Measurements from ENCODE around the gene GIGYF2. TPM values are rescaled to one million over a fixed set of nuclear protein-coding genes. Genes with fewer than 3 reads are reported as not detected.
A peak's percentile ranks its signal among the peaks of the same experiment; 100 is the strongest.

The GIGYF2 gene
- total and polyA plus RNA-seq, 2 of the 13 experiments (the other 11 are each of a cell fraction or from before 2014, with no cell fraction given): 44.9 to 73.5 TPM

GRCh38 chr2:232885264-232885961 lies 188.3 kb downstream of the GIGYF2 start:
- Histone ChIP-seq H3K36me3 (replicated peaks in 1 of 2; ENCODE audit: control insufficient read depth in 1 of 2, insufficient read depth in 2 of 2, low read length in 2 of 2) (peaks cover 10 to 28% of the 10 kb centered on the region in 2 experiments), H3K27ac (ENCODE audit: extremely low read length, insufficient read depth, low read length) (no peak overlapping the region), H3K9ac (ENCODE audit: insufficient read depth, low read depth, low read length) (no peak overlapping the region), H3K9me3 (ENCODE audit: low read length) (no peaks in the 10 kb centered on the region), H4K20me1 (ENCODE audit: insufficient read depth, low read length) (peaks cover 3% of the 10 kb centered on the region; the same call in 1 of the 2 replicates), H3K79me2 (ENCODE audit: insufficient read depth, low read length) (no peaks in the 10 kb centered on the region), H3K4me1 (ENCODE audit: insufficient read depth, low read length) (peaks cover 12% of the 10 kb centered on the region; the same call in 1 of the 2 replicates), H3K4me3 (replicated peaks in 1 of 3; ENCODE audit: insufficient read depth in 1 of 3, low read depth in 2 of 3, low read length in 3 of 3) (no peak overlapping the region), H3K4me2 (ENCODE audit: low read depth, low read length) (no peak overlapping the region), H2AFZ (ENCODE audit: low read length) (no peak overlapping the region), H3K27me3 (ENCODE audit: control insufficient read depth in 1 of 2, insufficient read depth in 2 of 2, low read length in 2 of 2) (no peaks in the 10 kb centered on the region)
- 90% methylated on average over 21 of the region's 25 CpGs for WGBS (ENCODE audit: low lambda C conversion rate)
- FAIRE-seq (no peak), DNase-seq (ENCODE audit: low spot score) (no peak), ATAC-seq (no peak)
- in situ Hi-C loops (cut with HindIII; ENCODE audit: extremely low pct_ligation_motif_present, low pct_unique_long_range_greater_than_20kb): no loop called here
- CTCF ChIA-PET (ENCODE audit: low intra/inter-chr PET ratio, low total read pairs): no interaction called here
- POLR2A ChIA-PET: interaction anchor here (1.7 kb wide), 1 partner anchor 29 kb away, joined by 5 read pairs; no protein-coding TSS in a partner anchor
- BruUV-seq (replicated peaks): no TSS peak
- intact Hi-C loops (cut with micrococcal nuclease; ENCODE audit: unreplicated experiment): no loop called here
- TF ChIP-seq SAP130 (CRISPR knock-in tag; IDR thresholded peaks at IDR 0.05; ENCODE audit: low read depth) (no peak), POLR2G (IDR thresholded peaks at IDR 0.05; ENCODE audit: low read depth, low read length) (peak; percentile 24; the same call in 1 of the 2 replicates), ZNF224 (CRISPR knock-in tag; IDR thresholded peaks at IDR 0.05) (no peak), ZNF646 (CRISPR knock-in tag; IDR thresholded peaks at IDR 0.05) (no peak), SOX6 (IDR thresholded peaks at IDR 0.05) (no peak), SOX6 (CRISPR knock-in tag; IDR thresholded peaks at IDR 0.05) (no peak), AGO2 (optimal IDR thresholded peaks at IDR 0.05; ENCODE audit: low read depth, low read length) (peak; percentile 7), IRF9 (CRISPR knock-in tag; IDR thresholded peaks at IDR 0.05; ENCODE audit: borderline replicate concordance) (no peak), ZNF207 (IDR thresholded peaks at IDR 0.05; ENCODE audit: borderline replicate concordance) (no peak)
